HS-5 (cell line): Measurements from ENCODE around the gene TSPAN15.

Experiments used
- DNase-seq: peaks from one replicate; pipeline ENCODE4 v3.0.0-alpha.2; 2012; ENCODE audit warnings: low read depth

Gene TSPAN15

DNA sequence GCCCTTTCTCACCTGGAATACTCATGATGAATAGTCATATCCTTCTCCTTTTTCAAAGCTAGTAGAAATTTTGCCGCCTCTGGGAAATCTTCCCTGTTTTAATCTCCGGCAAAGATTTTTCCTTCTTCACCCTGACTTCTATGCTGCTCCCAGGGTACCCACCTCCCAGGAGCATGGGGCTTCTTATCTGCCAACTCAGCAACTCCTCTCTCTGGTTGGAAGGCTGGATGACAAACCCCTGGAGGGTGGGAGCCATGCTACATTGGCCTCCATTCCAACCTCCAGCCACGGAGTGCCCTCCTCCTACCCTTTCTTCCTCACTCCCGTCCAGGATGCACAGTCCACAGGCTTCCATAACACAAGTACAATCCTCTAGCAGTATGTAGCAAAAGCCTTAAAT is 102.1 kb downstream of the TSPAN15 start:
- no peak for DNase-seq

DNA sequence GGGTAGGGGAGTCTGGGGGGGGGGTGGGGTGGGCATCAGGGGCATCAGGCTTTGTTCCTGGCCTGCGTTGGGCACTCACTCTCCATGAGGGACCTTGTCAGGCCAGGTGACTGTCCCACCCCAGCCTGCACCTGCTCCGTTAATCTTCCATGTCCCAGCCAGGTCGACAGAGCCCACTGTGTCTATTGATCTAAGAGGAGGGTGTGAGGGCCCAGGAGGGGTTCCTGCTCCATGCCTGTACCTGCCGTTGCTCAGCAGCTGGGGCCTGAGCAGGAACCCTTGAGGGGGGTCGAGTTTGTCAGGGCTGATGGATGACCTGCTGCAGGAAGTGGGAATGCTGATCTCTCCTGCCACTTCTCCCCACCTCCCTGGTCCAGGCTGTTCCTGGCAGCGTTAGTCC is 103.3 kb downstream of the TSPAN15 start:
- no peak for DNase-seq
